ENCODE results near the gene ABCF2.

DNA sequence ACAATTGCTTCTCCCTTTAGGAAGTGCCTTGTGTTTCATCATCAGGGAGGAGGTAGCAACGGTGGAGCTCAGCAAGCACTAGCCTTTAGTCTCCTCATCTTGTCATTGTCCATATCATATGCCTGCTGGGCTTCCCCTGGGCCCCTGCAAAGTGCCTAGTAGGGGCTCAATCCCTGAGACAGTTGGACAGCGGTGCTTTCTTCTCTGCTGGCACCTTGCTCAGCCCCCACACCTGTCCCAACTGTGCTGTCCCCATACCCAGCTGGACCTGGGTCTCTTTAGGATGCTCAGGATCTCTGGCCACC, 16.0 kb upstream of the ABCF2 start:
- TF ChIP-seq POLR2A (IDR thresholded peaks at IDR 0.05; ENCODE audit: low read depth, low read length): no peak
- no peak for TF ChIP-seq MAFK (IDR thresholded peaks at IDR 0.05; ENCODE audit: low read depth, low read length)
- TF ChIP-seq RAD21 (IDR thresholded peaks at IDR 0.05; ENCODE audit: low read length): no peak
- TF ChIP-seq, protein P1, sequence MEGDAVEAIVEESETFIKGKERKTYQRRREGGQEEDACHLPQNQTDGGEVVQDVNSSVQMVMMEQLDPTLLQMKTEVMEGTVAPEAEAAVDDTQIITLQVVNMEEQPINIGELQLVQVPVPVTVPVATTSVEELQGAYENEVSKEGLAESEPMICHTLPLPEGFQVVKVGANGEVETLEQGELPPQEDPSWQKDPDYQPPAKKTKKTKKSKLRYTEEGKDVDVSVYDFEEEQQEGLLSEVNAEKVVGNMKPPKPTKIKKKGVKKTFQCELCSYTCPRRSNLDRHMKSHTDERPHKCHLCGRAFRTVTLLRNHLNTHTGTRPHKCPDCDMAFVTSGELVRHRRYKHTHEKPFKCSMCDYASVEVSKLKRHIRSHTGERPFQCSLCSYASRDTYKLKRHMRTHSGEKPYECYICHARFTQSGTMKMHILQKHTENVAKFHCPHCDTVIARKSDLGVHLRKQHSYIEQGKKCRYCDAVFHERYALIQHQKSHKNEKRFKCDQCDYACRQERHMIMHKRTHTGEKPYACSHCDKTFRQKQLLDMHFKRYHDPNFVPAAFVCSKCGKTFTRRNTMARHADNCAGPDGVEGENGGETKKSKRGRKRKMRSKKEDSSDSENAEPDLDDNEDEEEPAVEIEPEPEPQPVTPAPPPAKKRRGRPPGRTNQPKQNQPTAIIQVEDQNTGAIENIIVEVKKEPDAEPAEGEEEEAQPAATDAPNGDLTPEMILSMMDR (conservative IDR thresholded peaks at IDR 0.05; ENCODE audit: low read depth, low read length): no peak
- TF ChIP-seq MXI1 (IDR thresholded peaks at IDR 0.05; ENCODE audit: borderline replicate concordance, low read depth, low read length): no peak
- no peak for TF ChIP-seq FOS (IDR thresholded peaks at IDR 0.05; ENCODE audit: low read depth, low read length)
- TF ChIP-seq, protein P2, sequence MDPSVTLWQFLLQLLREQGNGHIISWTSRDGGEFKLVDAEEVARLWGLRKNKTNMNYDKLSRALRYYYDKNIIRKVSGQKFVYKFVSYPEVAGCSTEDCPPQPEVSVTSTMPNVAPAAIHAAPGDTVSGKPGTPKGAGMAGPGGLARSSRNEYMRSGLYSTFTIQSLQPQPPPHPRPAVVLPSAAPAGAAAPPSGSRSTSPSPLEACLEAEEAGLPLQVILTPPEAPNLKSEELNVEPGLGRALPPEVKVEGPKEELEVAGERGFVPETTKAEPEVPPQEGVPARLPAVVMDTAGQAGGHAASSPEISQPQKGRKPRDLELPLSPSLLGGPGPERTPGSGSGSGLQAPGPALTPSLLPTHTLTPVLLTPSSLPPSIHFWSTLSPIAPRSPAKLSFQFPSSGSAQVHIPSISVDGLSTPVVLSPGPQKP (IDR thresholded peaks at IDR 0.05; ENCODE audit: borderline replicate concordance, low read depth, low read length): no peak
- no peak for TF ChIP-seq MAZ (IDR thresholded peaks at IDR 0.05; ENCODE audit: borderline replicate concordance, low read depth, low read length)
- no peak for TF ChIP-seq NFE2L2 (IDR thresholded peaks at IDR 0.05; ENCODE audit: low read depth, low read length)
- TF ChIP-seq CHD1 (IDR thresholded peaks at IDR 0.05; ENCODE audit: low read depth, low read length): no peak

Measured in IMR-90 (cell line).